ENCODE results near the gene TPSAB1.

GRCh38 chr16:1262846-1263221, 22.3 kb downstream of the TPSAB1 start:
- TF ChIP-seq CTCF (conservative IDR thresholded peaks at IDR 0.05; ENCODE audit: low read length) (no peak), EZH2phosphoT487 (IDR thresholded peaks at IDR 0.05; ENCODE audit: borderline replicate concordance, low read depth, low read length) (no peak)

Measured in OCI-LY7 (cell line).